ENCODE measurements around the gene ADD1. TPM values are rescaled to one million over a fixed set of nuclear protein-coding genes. Genes with fewer than 3 reads are reported as not detected.
A peak's percentile ranks its signal among the peaks of the same experiment; 100 is the strongest.

The ADD1 gene
- polyA plus RNA-seq, 3 donors = 76.1 to 122 (median 103) TPM

DNA sequence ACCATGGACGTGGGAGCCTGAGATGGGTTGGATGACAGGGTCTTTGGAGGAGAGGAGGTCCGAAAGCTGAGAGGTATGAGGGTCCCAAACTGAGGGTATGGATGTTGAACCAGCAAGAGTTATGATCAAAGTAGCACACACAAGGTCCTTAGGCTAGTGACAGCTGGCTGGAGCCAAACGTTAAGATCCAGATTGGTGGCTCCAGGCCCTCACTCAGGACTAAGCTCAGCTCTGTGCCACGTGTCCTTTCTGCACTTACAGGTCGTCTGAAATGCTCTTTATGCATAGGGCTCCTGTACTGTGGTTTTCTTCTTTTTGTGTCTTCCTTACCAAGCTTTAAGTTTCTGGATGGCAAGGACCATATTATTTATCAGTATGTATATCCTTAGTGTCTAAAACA lies 35.4 kb downstream of the ADD1 start:
- WGBS (ENCODE audit: insufficient coverage) = 100% methylated on average over 4 of the region's 5 CpGs
- Histone ChIP-seq H2AFZ (ENCODE audit: insufficient read depth, low read depth, low read length, poor library complexity, severe bottlenecking) (no peak overlapping the region), H4K20me1 (ENCODE audit: insufficient read depth, low read length) (peaks cover 75% of the 10 kb centered on the region), H3K9me3 (replicated peaks in 1 of 2; ENCODE audit: control insufficient read depth in 1 of 2, insufficient read depth in 1 of 2, low read length in 2 of 2) (no peaks in the 10 kb centered on the region), H3K4me2 (replicated peaks; ENCODE audit: extremely low read depth, low read length, poor library complexity, severe bottlenecking) (no peak overlapping the region), H3K79me2 (ENCODE audit: insufficient read depth, low read length) (peaks cover 43% of the 10 kb centered on the region), H3K9ac (ENCODE audit: insufficient read depth, low read length, poor library complexity, severe bottlenecking) (no peak overlapping the region), H3K27ac (ENCODE audit: low read depth in 1 of 2, low read length in 2 of 2) (peak overlapping the region in 1 of 2 donors; percentile 21), H3K4me1 (ENCODE audit: control insufficient read depth in 1 of 2, insufficient read depth in 2 of 2, low read length in 2 of 2) (no peaks in the 10 kb centered on the region), H3K4me3 (replicated peaks in 1 of 3; ENCODE audit: low read depth in 2 of 3, low read length in 3 of 3) (no peak overlapping the region), H3K27me3 (ENCODE audit: control insufficient read depth in 2 of 2, insufficient read depth in 2 of 2, low read length in 2 of 2) (no peaks in the 10 kb centered on the region), H3K36me3 (replicated peaks in 1 of 2; ENCODE audit: control insufficient read depth in 1 of 2, insufficient read depth in 2 of 2, low read length in 2 of 2) (peaks cover 48 to 83% of the 10 kb centered on the region in 2 donors)
- Mint-ChIP-seq H3K4me3 (no peak overlapping the region), H3K36me3 (peaks cover 57 to 80% of the 10 kb centered on the region in 2 donors), H3K9me3 (peaks cover 0 to 2% (median 0%) of the 10 kb centered on the region in 7 donors), H3K4me1 (no peaks in the 10 kb centered on the region), H3K27ac (peak overlapping the region in 2 of 7 donors; percentile 28 to 66), H3K27me3 (ENCODE audit: low read depth in 3 of 3) (peaks cover 0 to 1% (median 0%) of the 10 kb centered on the region in 3 donors)
- TF ChIP-seq, protein P1, sequence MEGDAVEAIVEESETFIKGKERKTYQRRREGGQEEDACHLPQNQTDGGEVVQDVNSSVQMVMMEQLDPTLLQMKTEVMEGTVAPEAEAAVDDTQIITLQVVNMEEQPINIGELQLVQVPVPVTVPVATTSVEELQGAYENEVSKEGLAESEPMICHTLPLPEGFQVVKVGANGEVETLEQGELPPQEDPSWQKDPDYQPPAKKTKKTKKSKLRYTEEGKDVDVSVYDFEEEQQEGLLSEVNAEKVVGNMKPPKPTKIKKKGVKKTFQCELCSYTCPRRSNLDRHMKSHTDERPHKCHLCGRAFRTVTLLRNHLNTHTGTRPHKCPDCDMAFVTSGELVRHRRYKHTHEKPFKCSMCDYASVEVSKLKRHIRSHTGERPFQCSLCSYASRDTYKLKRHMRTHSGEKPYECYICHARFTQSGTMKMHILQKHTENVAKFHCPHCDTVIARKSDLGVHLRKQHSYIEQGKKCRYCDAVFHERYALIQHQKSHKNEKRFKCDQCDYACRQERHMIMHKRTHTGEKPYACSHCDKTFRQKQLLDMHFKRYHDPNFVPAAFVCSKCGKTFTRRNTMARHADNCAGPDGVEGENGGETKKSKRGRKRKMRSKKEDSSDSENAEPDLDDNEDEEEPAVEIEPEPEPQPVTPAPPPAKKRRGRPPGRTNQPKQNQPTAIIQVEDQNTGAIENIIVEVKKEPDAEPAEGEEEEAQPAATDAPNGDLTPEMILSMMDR (IDR thresholded peaks at IDR 0.05) = no peak
- intact Hi-C loops (cut with micrococcal nuclease) = no loop called here
- DNase-seq = no peak

DNA sequence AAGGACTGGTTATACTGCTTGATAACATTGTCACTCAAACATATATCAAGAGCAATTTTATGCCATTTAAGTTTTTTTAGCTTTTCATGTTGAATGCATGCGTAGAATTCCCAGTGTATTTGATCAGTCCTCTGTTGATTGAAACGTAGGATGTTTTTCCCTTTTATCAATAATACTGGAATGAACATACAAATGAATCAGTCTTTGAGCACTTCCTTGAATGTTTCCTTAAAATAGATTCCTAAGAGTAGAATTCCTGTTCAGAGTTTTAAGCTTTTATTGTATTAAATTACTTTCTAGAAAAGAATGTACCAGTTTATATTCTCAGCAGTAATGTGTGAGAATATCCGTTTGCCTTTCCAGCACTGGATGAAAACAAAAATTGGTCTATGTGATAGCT lies 37.8 kb downstream of the ADD1 start:
- H3K4me1 Mint-ChIP-seq = no peaks in the 10 kb centered on the region
- Histone ChIP-seq H3K79me2 (ENCODE audit: insufficient read depth, low read length) (peaks cover 25% of the 10 kb centered on the region), H3K36me3 (replicated peaks in 1 of 2; ENCODE audit: control insufficient read depth in 1 of 2, insufficient read depth in 2 of 2, low read length in 2 of 2) (peaks cover 64 to 90% of the 10 kb centered on the region in 2 donors), H3K27me3 (ENCODE audit: control insufficient read depth in 2 of 2, insufficient read depth in 2 of 2, low read length in 2 of 2) (no peaks in the 10 kb centered on the region), H3K9me3 (replicated peaks in 1 of 2; ENCODE audit: control insufficient read depth in 1 of 2, insufficient read depth in 1 of 2, low read length in 2 of 2) (no peaks in the 10 kb centered on the region), H3K9ac (ENCODE audit: insufficient read depth, low read length, poor library complexity, severe bottlenecking) (no peak overlapping the region), H3K4me2 (replicated peaks; ENCODE audit: extremely low read depth, low read length, poor library complexity, severe bottlenecking) (no peak overlapping the region), H2AFZ (ENCODE audit: insufficient read depth, low read depth, low read length, poor library complexity, severe bottlenecking) (no peak overlapping the region), H4K20me1 (ENCODE audit: insufficient read depth, low read length) (peaks cover 59% of the 10 kb centered on the region), H3K4me3 (replicated peaks in 1 of 3; ENCODE audit: low read depth in 2 of 3, low read length in 3 of 3) (no peak overlapping the region), H3K4me1 (ENCODE audit: control insufficient read depth in 1 of 2, insufficient read depth in 2 of 2, low read length in 2 of 2) (no peaks in the 10 kb centered on the region), H3K27ac (ENCODE audit: low read depth in 1 of 2, low read length in 2 of 2) (no peak overlapping the region)
- H3K27ac Mint-ChIP-seq = no peak overlapping the region
- H3K27me3 Mint-ChIP-seq (ENCODE audit: low read depth in 3 of 3) = no peaks in the 10 kb centered on the region
- no peak overlapping the region for H3K4me3 Mint-ChIP-seq
- peaks cover 69 to 87% of the 10 kb centered on the region in 2 donors for H3K36me3 Mint-ChIP-seq
- DNase-seq = no peak
- TF ChIP-seq, protein P1 (IDR thresholded peaks at IDR 0.05) = no peak
- H3K9me3 Mint-ChIP-seq = peaks cover 0 to 2% (median 0%) of the 10 kb centered on the region in 7 donors
- no CpG with 5 or more reads among the region's 3 CpGs for WGBS (ENCODE audit: insufficient coverage)
- intact Hi-C loops (cut with micrococcal nuclease) = no loop called here
